Measurements from ENCODE around the gene PDGFD.

Gene PDGFD

GRCh38 chr11:103953797-103954486 lies 210.0 kb downstream of the PDGFD start:
- no peak for DNase-seq (ENCODE audit: low spot score)

- DNase-seq (ENCODE audit: low spot score), result no peak
Observed at GRCh38 chr11:103949781-103950180, 214.2 kb downstream of the PDGFD start.

- DNase-seq (ENCODE audit: low spot score), result no peak
Observed at GRCh38 chr11:103948187-103948763, 215.7 kb downstream of the PDGFD start.

- no peak for DNase-seq (ENCODE audit: low spot score)
Observed at GRCh38 chr11:103947546-103947919, 216.4 kb downstream of the PDGFD start.

GRCh38 chr11:103946793-103947545 lies 217.0 kb downstream of the PDGFD start:
- no peak for DNase-seq (ENCODE audit: low spot score)

- DNase-seq (ENCODE audit: low spot score), result no peak
Observed at GRCh38 chr11:103944251-103944940, 219.6 kb downstream of the PDGFD start.

- no peak for DNase-seq (ENCODE audit: low spot score)
Observed at GRCh38 chr11:103942646-103943045, 221.3 kb downstream of the PDGFD start.

- no peak for DNase-seq (ENCODE audit: low spot score)
Observed at GRCh38 chr11:103940551-103940950, 223.4 kb downstream of the PDGFD start.

GRCh38 chr11:103939694-103940093 lies 224.3 kb downstream of the PDGFD start:
- no peak for DNase-seq (ENCODE audit: low spot score)

- DNase-seq (ENCODE audit: low spot score), result no peak
Observed at GRCh38 chr11:103936059-103936458, 227.9 kb downstream of the PDGFD start.

- DNase-seq (ENCODE audit: low spot score), result no peak
Observed at GRCh38 chr11:103935219-103935618, 228.7 kb downstream of the PDGFD start.

GRCh38 chr11:103929170-103929903 lies 234.6 kb downstream of the PDGFD start:
- no peak for DNase-seq (ENCODE audit: low spot score)

GRCh38 chr11:103928802-103929161 lies 235.2 kb downstream of the PDGFD start:
- no peak for DNase-seq (ENCODE audit: low spot score)

GRCh38 chr11:103928040-103928801 lies 235.7 kb downstream of the PDGFD start:
- DNase-seq (ENCODE audit: low spot score), result no peak

GRCh38 chr11:103927535-103927934 lies 236.4 kb downstream of the PDGFD start:
- DNase-seq (ENCODE audit: low spot score), result no peak

- DNase-seq (ENCODE audit: low spot score), result no peak
Observed at GRCh38 chr11:103926990-103927389, 237.0 kb downstream of the PDGFD start.

- no peak for DNase-seq (ENCODE audit: low spot score)
Observed at GRCh38 chr11:103924166-103925013, 239.6 kb downstream of the PDGFD start.

GRCh38 chr11:103923451-103923931 lies 240.5 kb downstream of the PDGFD start:
- no peak for DNase-seq (ENCODE audit: low spot score)

GRCh38 chr11:103920933-103921332 lies 243.0 kb downstream of the PDGFD start:
- no peak for DNase-seq (ENCODE audit: low spot score)

GRCh38 chr11:103920449-103920848 lies 243.5 kb downstream of the PDGFD start:
- DNase-seq (ENCODE audit: low spot score), result no peak
